Endothelial cell of umbilical vein (primary cell): ENCODE data around the gene RNF130. TPM values are rescaled to one million over a fixed set of nuclear protein-coding genes. Genes with fewer than 3 reads are reported as not detected.

Experiments
- BruUV-seq: library from RNA; stranded (reverse); fragments of 400-500 nt; replicated peaks from 2 replicates; lab custom pipeline; 2021; lab: Mats Ljungman, UMichigan
- CTCF ChIA-PET: fragments of 300-600, 350-600 bp; sonication (Branson Sonifier 250); formaldehyde crosslinking; loops from one replicate; lab custom pipeline; 2021; ENCODE audit warnings: antibody characterized with exemption, inconsistent platforms; lab: Charles Lee
- POLR2A ChIA-PET: fragments of 300-600, 350-600 bp; sonication (Branson Sonifier 250); formaldehyde crosslinking; loops from one replicate; lab custom pipeline; 2021; ENCODE audit warnings: antibody characterized with exemption, inconsistent platforms; lab: Charles Lee
- DNase-seq: peaks from one replicate; pipeline ENCODE4 v3.0.0-alpha.2; 2011; ENCODE audit warnings: low read depth, low spot score
- FAIRE-seq: peaks from 2 replicates; lab custom pipeline; 2011; peaks lifted over from hg19 to GRCh38; lab: Jason Lieb, UNC
- H2AFZ ChIP-seq: 2 replicates; pipeline ENCODE4 v1.6.0; 2012; ENCODE audit warnings: low read depth, low read length, control low read depth, inconsistent platforms
- H3K27ac ChIP-seq: 2 replicates; pipeline ENCODE4 v1.5.1; 2011; ENCODE audit warnings: low read depth, mild to moderate bottlenecking, control low read depth, low read length, moderate library complexity; ENCODE audit not compliant: insufficient read depth
- H3K27me3 ChIP-seq, 2 experiments: 2 replicates each; pipeline versions ENCODE4 v1.6.0 to v1.6.1; 2011; ENCODE audit warnings: low read length in 2 of 2, mixed read lengths in 1 of 2; ENCODE audit not compliant: control insufficient read depth in 2 of 2, insufficient read depth in 2 of 2
- H3K36me3 ChIP-seq, 2 experiments: 2 replicates in 1 of 2; 3 replicates in 1 of 2; pipeline ENCODE4 v1.5.1; 2011; ENCODE audit warnings: low read length in 2 of 2, mild to moderate bottlenecking in 1 of 2, moderate library complexity in 1 of 2; ENCODE audit not compliant: control insufficient read depth in 2 of 2, insufficient read depth in 2 of 2; ENCODE audit errors: extremely low read depth in 1 of 2
- H3K4me1 ChIP-seq: 3 replicates; pipeline ENCODE4 v1.5.1; 2011; ENCODE audit warnings: mild to moderate bottlenecking, low read length; ENCODE audit not compliant: control insufficient read depth, insufficient read depth; ENCODE audit errors: extremely low read depth
- H3K4me2 ChIP-seq: 2 replicates; pipeline ENCODE4 v1.6.1; 2011; ENCODE audit warnings: low read length, control low read depth, mixed read lengths; ENCODE audit not compliant: insufficient read depth
- H3K4me3 ChIP-seq, 3 experiments: fragments of 200-600 bp in 1 of 3; sonication (generic), shearing (Covaris generic) in 1 of 3; replicated peaks in 1 of 3; 2 replicates each; pipeline ENCODE4 v1.5.1; 2011 to 2016; ENCODE audit warnings: control low read depth in 3 of 3, low read length in 3 of 3, mild to moderate bottlenecking in 2 of 3, inconsistent platforms in 1 of 3, low read depth in 1 of 3, moderate library complexity in 1 of 3; ENCODE audit not compliant: insufficient read depth in 1 of 3
- H3K79me2 ChIP-seq: 2 replicates; pipeline ENCODE4 v1.6.0; 2012; ENCODE audit warnings: low read length, inconsistent platforms; ENCODE audit not compliant: control insufficient read depth, insufficient read depth
- H3K9ac ChIP-seq: replicated peaks from 2 replicates; pipeline ENCODE3; 2011; ENCODE audit warnings: low read length, control low read depth; ENCODE audit not compliant: insufficient read depth; ENCODE audit errors: extremely low read depth
- H3K9me1 ChIP-seq: replicated peaks from 3 replicates; pipeline ENCODE4 v1.6.0; 2011; ENCODE audit warnings: mild to moderate bottlenecking, low read length; ENCODE audit not compliant: control insufficient read depth, insufficient read depth; ENCODE audit errors: extremely low read depth
- H3K9me3 ChIP-seq: replicated peaks from 2 replicates; pipeline ENCODE4 v1.5.1; 2012; ENCODE audit warnings: low read length, inconsistent platforms; ENCODE audit not compliant: control insufficient read depth, insufficient read depth
- H4K20me1 ChIP-seq: replicated peaks from 2 replicates; pipeline ENCODE3; 2011; ENCODE audit warnings: mild to moderate bottlenecking, low read length; ENCODE audit not compliant: control insufficient read depth, insufficient read depth; ENCODE audit errors: extremely low read depth
- EZH2 ChIP-seq: IDR thresholded peaks from 2 replicates; pipeline ENCODE4 v1.6.1; 2012; ENCODE audit warnings: borderline replicate concordance, low read depth, mild to moderate bottlenecking, moderate library complexity, low read length, inconsistent platforms; ENCODE audit not compliant: severe bottlenecking
- FOS ChIP-seq: IDR thresholded peaks from 2 replicates; pipeline ENCODE4 v1.6.1; 2011; ENCODE audit warnings: mild to moderate bottlenecking, low read length, moderate library complexity, borderline replicate concordance; ENCODE audit not compliant: insufficient read depth
- MYC ChIP-seq: IDR thresholded peaks from one replicate; pipeline ENCODE4 v1.6.1; 2011; ENCODE audit warnings: mild to moderate bottlenecking, low read depth, low read length
- POLR2A ChIP-seq: IDR thresholded peaks from 2 replicates; pipeline ENCODE4 v1.6.1; 2012; ENCODE audit warnings: low read depth, mild to moderate bottlenecking, control low read depth, low read length
- POLR2AphosphoS5 ChIP-seq: IDR thresholded peaks from 2 replicates; pipeline ENCODE4 v1.6.1; 2012; ENCODE audit warnings: low read depth, mild to moderate bottlenecking, control low read depth, low read length, moderate library complexity; ENCODE audit not compliant: insufficient read depth
- dilution Hi-C: fragments of 300-500 bp; cut with MboI; formaldehyde crosslinking; loops from one replicate; pipeline ENCODE4 v1.15.0; 2019; ENCODE audit warnings: low sequenced_read_pairs; ENCODE audit not compliant: extremely low pct_ligation_motif_present
- intact Hi-C: fragments of 100-400 bp; cut with micrococcal nuclease; formaldehyde crosslinking; loops from one replicate; pipeline ENCODE4 v1.10.0; 2022
- polyA plus RNA-seq, 4 experiments: library from polyadenylated mRNA; depleted of rRNA in 3 of 4; stranded (reverse) in 3 of 4; unstranded in 1 of 4; fragments of >200 nt; gene quantifications; 2 replicates each; pipeline versions ENCODE4 v1.2.1 to v1.2.3, GENCODE V29; 2011 to 2012; ENCODE audit warnings: missing spikeins in 1 of 4
- total RNA-seq: library from RNA; stranded (reverse); gene quantifications from 2 replicates; pipeline ENCODE4 v1.2.3, GENCODE V29; 2021
- TF ChIP-seq, protein P1 (sequence below), 2 donors: IDR thresholded peaks; 1 replicate in 1 of 2; 2 replicates in 1 of 2; pipeline ENCODE4 v1.5.1; 2011; ENCODE audit warnings: low read length in 2 of 2, mild to moderate bottlenecking in 2 of 2, moderate library complexity in 2 of 2, control low read depth in 1 of 2, inconsistent platforms in 1 of 2, low read depth in 1 of 2; ENCODE audit not compliant: insufficient read depth in 1 of 2; ENCODE audit errors: extremely low read depth in 1 of 2
- TF ChIP-seq, protein P2 (sequence below): IDR thresholded peaks from 2 replicates; pipeline ENCODE4 v1.6.1; 2011; ENCODE audit not compliant: insufficient read depth, insufficient read length

RNF130 gene
- total and polyA plus RNA-seq, 2 donors (not counting 3 experiments of a cell fraction or from before 2014, with no cell fraction given) = 43.0 to 43.1 TPM

DNA sequence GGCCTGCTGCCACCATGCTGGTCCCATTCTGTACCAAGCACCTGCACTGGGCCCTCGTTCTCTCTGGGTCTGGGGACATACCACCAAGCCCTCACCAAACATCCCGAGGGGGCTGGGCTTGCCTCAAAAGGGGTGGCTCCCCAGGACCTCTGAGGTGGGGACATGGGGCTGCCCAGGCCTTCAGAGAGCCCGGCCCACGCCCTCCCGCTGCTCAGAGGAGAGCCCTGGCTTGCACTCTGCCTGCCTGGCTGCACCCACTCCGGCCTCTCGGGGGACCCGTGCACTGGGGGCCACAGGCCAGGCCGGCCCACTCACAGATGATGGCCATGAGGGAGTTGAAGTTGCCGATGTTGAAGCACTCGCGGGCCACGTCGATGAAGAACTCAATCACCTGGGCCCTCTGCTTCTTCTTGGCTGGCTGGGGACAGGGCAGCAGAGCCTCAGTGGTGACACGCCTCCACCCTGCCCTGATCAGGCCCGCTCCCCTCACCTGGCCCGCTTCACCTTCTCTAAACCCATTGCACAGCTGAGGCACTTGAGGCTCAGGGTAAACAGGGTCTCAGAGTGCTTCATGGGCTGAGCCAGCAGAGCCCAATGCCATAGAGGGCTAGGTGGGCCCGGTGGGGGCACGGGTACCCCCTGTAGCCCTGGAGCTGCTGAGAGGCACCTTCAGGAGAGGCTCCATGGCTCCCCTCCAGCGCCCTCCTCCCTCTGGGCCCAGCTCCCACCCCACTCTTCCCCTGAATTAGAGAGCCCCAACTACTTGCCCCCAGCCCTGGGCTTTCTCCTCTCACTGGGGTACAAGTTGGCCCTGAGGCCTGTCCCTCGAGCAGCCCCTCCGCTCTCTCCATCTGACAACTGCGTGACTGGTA, 47.7 kb upstream of the RNF130 start:
- no TSS peak for BruUV-seq
- TF ChIP-seq FOS = no peak
- TF ChIP-seq, protein P1, sequence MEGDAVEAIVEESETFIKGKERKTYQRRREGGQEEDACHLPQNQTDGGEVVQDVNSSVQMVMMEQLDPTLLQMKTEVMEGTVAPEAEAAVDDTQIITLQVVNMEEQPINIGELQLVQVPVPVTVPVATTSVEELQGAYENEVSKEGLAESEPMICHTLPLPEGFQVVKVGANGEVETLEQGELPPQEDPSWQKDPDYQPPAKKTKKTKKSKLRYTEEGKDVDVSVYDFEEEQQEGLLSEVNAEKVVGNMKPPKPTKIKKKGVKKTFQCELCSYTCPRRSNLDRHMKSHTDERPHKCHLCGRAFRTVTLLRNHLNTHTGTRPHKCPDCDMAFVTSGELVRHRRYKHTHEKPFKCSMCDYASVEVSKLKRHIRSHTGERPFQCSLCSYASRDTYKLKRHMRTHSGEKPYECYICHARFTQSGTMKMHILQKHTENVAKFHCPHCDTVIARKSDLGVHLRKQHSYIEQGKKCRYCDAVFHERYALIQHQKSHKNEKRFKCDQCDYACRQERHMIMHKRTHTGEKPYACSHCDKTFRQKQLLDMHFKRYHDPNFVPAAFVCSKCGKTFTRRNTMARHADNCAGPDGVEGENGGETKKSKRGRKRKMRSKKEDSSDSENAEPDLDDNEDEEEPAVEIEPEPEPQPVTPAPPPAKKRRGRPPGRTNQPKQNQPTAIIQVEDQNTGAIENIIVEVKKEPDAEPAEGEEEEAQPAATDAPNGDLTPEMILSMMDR (IDR thresholded peaks at IDR 0.05; ENCODE audit: extremely low read depth in 1 of 2, insufficient read depth in 1 of 2, low read depth in 1 of 2, low read length in 2 of 2) = no peak
- no peak for TF ChIP-seq POLR2A
- no peak for TF ChIP-seq MYC
- no peak for TF ChIP-seq EZH2
- TF ChIP-seq POLR2AphosphoS5 = no peak
- TF ChIP-seq, protein P2, sequence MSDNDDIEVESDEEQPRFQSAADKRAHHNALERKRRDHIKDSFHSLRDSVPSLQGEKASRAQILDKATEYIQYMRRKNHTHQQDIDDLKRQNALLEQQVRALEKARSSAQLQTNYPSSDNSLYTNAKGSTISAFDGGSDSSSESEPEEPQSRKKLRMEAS = no peak
- H3K79me2 ChIP-seq = no peaks in the 10 kb centered on the region
- POLR2A ChIA-PET = no interaction called here
- H3K27ac ChIP-seq = no peak overlapping the region
- dilution Hi-C loops = no loop called here
- intact Hi-C loops = no loop called here
- H3K9ac ChIP-seq = no peak overlapping the region
- H3K27me3 ChIP-seq = peaks cover 0 to 2% of the 10 kb centered on the region in 2 experiments
- no peak for FAIRE-seq
- H3K4me2 ChIP-seq = no peak overlapping the region
- H3K4me1 ChIP-seq = no peaks in the 10 kb centered on the region
- no peaks in the 10 kb centered on the region for H4K20me1 ChIP-seq
- no peak for DNase-seq
- H2AFZ ChIP-seq = no peak overlapping the region
- H3K36me3 ChIP-seq = no peaks in the 10 kb centered on the region
- H3K9me1 ChIP-seq = no peaks in the 10 kb centered on the region
- H3K4me3 ChIP-seq = no peak overlapping the region
- CTCF ChIA-PET = no interaction called here
- no peaks in the 10 kb centered on the region for H3K9me3 ChIP-seq
